ENCODE results near the gene ZACN.

Gene ZACN

GRCh38 chr17:76082326-76083251 is 3.6 kb downstream of the ZACN start:
- DNase-seq = no peak

- no peak for DNase-seq
These were observed 4.7 kb downstream of the ZACN start for GRCh38 chr17:76083536-76084182.

GRCh38 chr17:76085066-76085730 is 6.2 kb downstream of the ZACN start:
- DNase-seq = no peak

GRCh38 chr17:76085731-76086366 is 6.9 kb downstream of the ZACN start:
- no peak for DNase-seq

- DNase-seq = no peak
These were observed 7.4 kb downstream of the ZACN start for GRCh38 chr17:76086384-76086783.

GRCh38 chr17:76087531-76087930 is 8.5 kb downstream of the ZACN start:
- DNase-seq = no peak

- DNase-seq = no peak
These were observed 9.3 kb downstream of the ZACN start for GRCh38 chr17:76088041-76088867.

- no peak for DNase-seq
These were observed 10.0 kb downstream of the ZACN start for GRCh38 chr17:76088868-76089576.

GRCh38 chr17:76089680-76090516 is 10.9 kb downstream of the ZACN start:
- no peak for DNase-seq

- DNase-seq = no peak
These were observed 11.6 kb downstream of the ZACN start for GRCh38 chr17:76090517-76091129.

GRCh38 chr17:76091526-76092286 is 12.7 kb downstream of the ZACN start:
- peak; percentile 43 for DNase-seq

- DNase-seq = no peak
These were observed 13.8 kb downstream of the ZACN start for GRCh38 chr17:76092526-76093413.

- DNase-seq = no peak
These were observed 15.1 kb downstream of the ZACN start for GRCh38 chr17:76094046-76094445.

GRCh38 chr17:76095943-76096342 is 17.0 kb downstream of the ZACN start:
- no peak for DNase-seq

- DNase-seq = no peak
These were observed 18.8 kb downstream of the ZACN start for GRCh38 chr17:76097716-76098295.

GRCh38 chr17:76102944-76103273 is 23.9 kb downstream of the ZACN start:
- DNase-seq = no peak

GRCh38 chr17:76103274-76104139 is 24.5 kb downstream of the ZACN start, which contains the start of gene EXOC7:
Gene EXOC7, minus strand, starts transcription at chr17:76103787. Its CDS starts 95 bp downstream, at chr17:76103692.
- peak; percentile 95 for DNase-seq
